ENCODE measurements around the gene GNB1L. TPM values are rescaled to one million over a fixed set of nuclear protein-coding genes. Genes with fewer than 3 reads are reported as not detected.

The GNB1L gene
- total RNA-seq, 1 donor = 5.2 TPM

- TF ChIP-seq, protein P1, sequence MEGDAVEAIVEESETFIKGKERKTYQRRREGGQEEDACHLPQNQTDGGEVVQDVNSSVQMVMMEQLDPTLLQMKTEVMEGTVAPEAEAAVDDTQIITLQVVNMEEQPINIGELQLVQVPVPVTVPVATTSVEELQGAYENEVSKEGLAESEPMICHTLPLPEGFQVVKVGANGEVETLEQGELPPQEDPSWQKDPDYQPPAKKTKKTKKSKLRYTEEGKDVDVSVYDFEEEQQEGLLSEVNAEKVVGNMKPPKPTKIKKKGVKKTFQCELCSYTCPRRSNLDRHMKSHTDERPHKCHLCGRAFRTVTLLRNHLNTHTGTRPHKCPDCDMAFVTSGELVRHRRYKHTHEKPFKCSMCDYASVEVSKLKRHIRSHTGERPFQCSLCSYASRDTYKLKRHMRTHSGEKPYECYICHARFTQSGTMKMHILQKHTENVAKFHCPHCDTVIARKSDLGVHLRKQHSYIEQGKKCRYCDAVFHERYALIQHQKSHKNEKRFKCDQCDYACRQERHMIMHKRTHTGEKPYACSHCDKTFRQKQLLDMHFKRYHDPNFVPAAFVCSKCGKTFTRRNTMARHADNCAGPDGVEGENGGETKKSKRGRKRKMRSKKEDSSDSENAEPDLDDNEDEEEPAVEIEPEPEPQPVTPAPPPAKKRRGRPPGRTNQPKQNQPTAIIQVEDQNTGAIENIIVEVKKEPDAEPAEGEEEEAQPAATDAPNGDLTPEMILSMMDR (IDR thresholded peaks at IDR 0.05; ENCODE audit: insufficient read depth, low read depth, low read length) = no peak
- H3K4me3 ChIP-seq (ENCODE audit: low read depth, low read length) = no peak within 1 kb of the TSS
- no peak for DNase-seq (ENCODE audit: low read depth)
Observed at GRCh38 chr22:19760058-19760950, 94.4 kb downstream of the GNB1L start, which contains the start of gene TBX1. Gene TBX1, plus strand, starts transcription at chr22:19760778. Its CDS starts 66 bp downstream, at chr22:19760844.

GRCh38 chr22:19759427-19760057 lies 95.1 kb downstream of the GNB1L start:
- H3K4me3 ChIP-seq (ENCODE audit: low read depth, low read length) = no peak overlapping the region
- TF ChIP-seq, protein P1 (IDR thresholded peaks at IDR 0.05; ENCODE audit: insufficient read depth, low read depth, low read length) = no peak
- DNase-seq (ENCODE audit: low read depth) = no peak

GRCh38 chr22:19758896-19759426 lies 95.7 kb downstream of the GNB1L start:
- TF ChIP-seq, protein P1 (IDR thresholded peaks at IDR 0.05; ENCODE audit: insufficient read depth, low read depth, low read length) = no peak
- DNase-seq (ENCODE audit: low read depth) = no peak

DNA sequence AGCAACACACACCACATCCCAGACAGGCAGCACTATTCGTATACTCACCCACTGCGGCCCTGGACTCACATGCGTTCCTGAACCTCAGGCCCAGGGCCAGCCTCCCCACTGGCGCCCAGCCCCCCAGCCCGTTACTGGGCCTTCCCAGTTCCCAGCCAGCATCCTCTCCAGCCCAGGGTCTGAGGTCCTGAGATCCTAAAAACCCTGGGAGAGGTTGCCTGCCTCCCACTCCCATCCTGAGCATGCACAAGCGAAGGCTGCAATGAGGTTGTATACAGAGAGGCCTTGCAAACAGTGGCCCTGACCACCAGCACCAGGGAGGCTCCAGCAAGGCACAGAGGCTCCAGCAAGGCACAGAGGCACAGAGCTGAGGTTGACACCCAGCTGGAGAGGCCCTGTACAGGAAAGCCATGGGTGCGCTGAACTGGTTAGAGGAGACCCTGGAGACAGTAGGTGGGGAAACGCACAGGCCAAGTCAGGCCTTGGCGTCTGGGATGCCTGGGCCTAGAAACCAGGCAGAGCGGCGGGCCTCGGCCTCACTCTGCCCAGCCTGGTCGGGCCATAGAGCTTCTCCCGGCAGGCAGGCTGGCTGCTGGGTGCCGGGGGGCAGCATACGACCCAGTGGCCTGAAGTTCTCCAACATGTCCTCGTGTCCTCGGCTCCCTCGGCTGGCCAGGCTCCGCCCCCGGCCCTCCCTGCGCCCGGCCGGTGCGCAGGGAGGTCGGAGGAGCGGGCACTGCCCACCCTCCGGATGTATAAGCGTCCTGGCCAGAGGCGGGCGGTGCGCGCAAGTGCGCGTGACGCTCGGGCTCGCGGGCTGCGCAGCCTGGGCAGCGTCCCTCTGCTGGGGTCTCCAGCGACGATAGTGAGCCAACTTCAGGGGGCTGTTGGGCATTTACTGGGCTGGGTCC lies 96.4 kb downstream of the GNB1L start:
- no peak for DNase-seq (ENCODE audit: low read depth)
- TF ChIP-seq, protein P1 (IDR thresholded peaks at IDR 0.05; ENCODE audit: insufficient read depth, low read depth, low read length) = no peak
- no peak overlapping the region for H3K4me3 ChIP-seq (ENCODE audit: low read depth, low read length)

More at GRCh38 chr22:19758896-19759426, 95.7 kb downstream of the GNB1L start:
- no peak overlapping the region for H3K4me3 ChIP-seq (ENCODE audit: low read depth, low read length)

DNA sequence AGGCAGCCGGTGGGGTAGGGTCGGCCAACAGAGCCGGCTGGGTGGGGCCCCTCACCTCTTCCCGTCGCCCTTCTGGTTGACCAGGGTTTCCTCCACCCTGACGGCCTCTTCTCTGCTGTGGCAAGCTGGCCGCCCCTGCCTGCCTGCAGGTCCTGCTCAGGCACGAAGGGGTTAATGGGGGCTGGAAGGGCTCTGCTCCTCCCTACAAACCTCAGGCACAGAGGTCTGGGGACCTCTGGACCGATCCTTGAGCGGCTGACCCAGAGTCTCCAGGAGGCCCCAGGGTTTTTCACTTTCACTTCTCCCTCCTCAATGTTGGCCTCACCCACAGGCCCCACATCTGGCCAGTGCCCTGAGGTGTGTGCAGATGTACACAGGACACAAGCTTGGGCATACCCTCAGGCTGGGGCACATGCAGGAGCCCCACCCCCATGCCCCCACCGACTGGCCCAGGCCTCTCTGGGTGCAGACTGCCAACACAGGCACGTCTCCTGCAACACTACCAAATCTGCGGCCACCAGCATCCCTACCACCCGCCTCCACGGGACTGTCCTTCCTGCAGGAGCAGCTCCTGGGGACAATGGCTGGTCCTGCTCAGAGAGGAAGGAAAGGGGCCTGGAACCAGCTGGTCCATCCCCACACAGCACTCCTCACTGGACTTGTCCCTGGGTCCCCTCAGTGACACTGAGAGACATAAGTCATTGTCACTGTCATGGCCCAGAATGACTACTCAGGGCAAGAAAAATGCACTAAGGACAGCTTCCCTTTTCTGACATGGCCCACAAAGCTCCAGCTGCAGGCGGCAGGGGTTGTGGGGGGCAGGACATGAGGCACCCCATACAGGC lies 97.3 kb downstream of the GNB1L start:
- no peak overlapping the region for H3K4me3 ChIP-seq (ENCODE audit: low read depth, low read length)
- no peak for DNase-seq (ENCODE audit: low read depth)
- TF ChIP-seq, protein P1 (IDR thresholded peaks at IDR 0.05; ENCODE audit: insufficient read depth, low read depth, low read length) = no peak

Data from fibroblast of villous mesenchyme (primary cell).